ENCODE measurements around the gene TMEM214. TPM values are rescaled to one million over a fixed set of nuclear protein-coding genes. Genes with fewer than 3 reads are reported as not detected.

Gene TMEM214
- total RNA-seq, 2 donors from 2014 or later: 68.2 to 84.4 TPM

- Histone ChIP-seq H3K9me3 (no peaks in the 10 kb centered on the region), H3K4me3 (peak overlapping the region; percentile 89), H3K27ac (peak overlapping the region; percentile 80 to 87), H3K27me3 (replicated peaks; ENCODE audit: insufficient read depth) (no peaks in the 10 kb centered on the region), H3K36me3 (peaks cover 26% of the 10 kb centered on the region), H3K4me1 (ENCODE audit: control insufficient read depth in 1 of 2, low read depth in 2 of 2) (peaks cover 5 to 15% of the 10 kb centered on the region in 2 donors)
- no peak for TF ChIP-seq CTCF (IDR thresholded peaks at IDR 0.05)
- ATAC-seq (ENCODE audit: insufficient number of reproducible peaks, low FRiP score, low read depth) (no peak), DNase-seq (ENCODE audit: low spot score) (no peak)
Measured at GRCh38 chr2:27051902-27052645, 19.3 kb downstream of the TMEM214 start.

- TF ChIP-seq CTCF (IDR thresholded peaks at IDR 0.05): no peak
- peaks cover 5 to 15% of the 10 kb centered on the region in 2 donors for H3K4me1 ChIP-seq (ENCODE audit: control insufficient read depth in 1 of 2, low read depth in 2 of 2)
- ATAC-seq (ENCODE audit: insufficient number of reproducible peaks, low FRiP score, low read depth) (no peak), DNase-seq (ENCODE audit: low spot score) (no peak)
- H3K36me3 ChIP-seq: peaks cover 29% of the 10 kb centered on the region
- no peaks in the 10 kb centered on the region for H3K27me3 ChIP-seq (replicated peaks; ENCODE audit: insufficient read depth)
- H3K27ac ChIP-seq: no peak overlapping the region
- H3K9me3 ChIP-seq: no peaks in the 10 kb centered on the region
- no peak overlapping the region for H3K4me3 ChIP-seq
Measured at GRCh38 chr2:27053321-27053720, 20.6 kb downstream of the TMEM214 start.

DNA sequence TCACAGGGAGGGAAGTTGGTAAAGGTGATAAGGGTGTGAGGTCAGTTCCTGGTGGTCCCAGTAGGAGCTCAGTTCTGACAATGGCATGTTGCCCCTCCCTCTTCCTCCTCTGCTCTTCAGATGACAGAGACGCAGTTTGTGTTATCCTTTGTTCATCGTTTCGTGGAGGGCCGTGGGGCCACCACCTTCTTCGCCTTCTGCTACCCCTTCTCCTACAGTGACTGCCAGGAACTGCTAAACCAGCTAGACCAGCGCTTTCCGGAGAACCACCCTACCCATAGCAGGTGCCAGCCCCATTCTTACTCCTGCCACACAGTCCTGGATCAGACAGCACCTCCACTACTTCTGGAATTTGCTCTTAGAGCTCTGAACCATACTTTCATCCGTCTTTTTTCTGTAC is 21.0 kb downstream of the TMEM214 start:
- ATAC-seq (ENCODE audit: insufficient number of reproducible peaks, low FRiP score, low read depth): no peak
- DNase-seq (ENCODE audit: low spot score): no peak
- H3K4me1 ChIP-seq (ENCODE audit: control insufficient read depth in 1 of 2, low read depth in 2 of 2): peaks cover 5 to 15% of the 10 kb centered on the region in 2 donors
- no peak overlapping the region for H3K4me3 ChIP-seq
- no peaks in the 10 kb centered on the region for H3K27me3 ChIP-seq (replicated peaks; ENCODE audit: insufficient read depth)
- no peak for TF ChIP-seq CTCF (IDR thresholded peaks at IDR 0.05)
- H3K27ac ChIP-seq: no peak overlapping the region
- no peaks in the 10 kb centered on the region for H3K9me3 ChIP-seq
- peaks cover 29% of the 10 kb centered on the region for H3K36me3 ChIP-seq

- Histone ChIP-seq H3K36me3 (peaks cover 30% of the 10 kb centered on the region), H3K4me3 (no peak overlapping the region), H3K4me1 (ENCODE audit: control insufficient read depth in 1 of 2, low read depth in 2 of 2) (peaks cover 0 to 9% of the 10 kb centered on the region in 2 donors), H3K27me3 (replicated peaks; ENCODE audit: insufficient read depth) (no peaks in the 10 kb centered on the region), H3K27ac (no peak overlapping the region), H3K9me3 (no peaks in the 10 kb centered on the region)
- no peak for TF ChIP-seq CTCF (IDR thresholded peaks at IDR 0.05)
- DNase-seq (ENCODE audit: low spot score): no peak
- ATAC-seq (ENCODE audit: insufficient number of reproducible peaks, low FRiP score, low read depth): no peak
Measured at GRCh38 chr2:27054721-27055120, 22.0 kb downstream of the TMEM214 start.

DNA sequence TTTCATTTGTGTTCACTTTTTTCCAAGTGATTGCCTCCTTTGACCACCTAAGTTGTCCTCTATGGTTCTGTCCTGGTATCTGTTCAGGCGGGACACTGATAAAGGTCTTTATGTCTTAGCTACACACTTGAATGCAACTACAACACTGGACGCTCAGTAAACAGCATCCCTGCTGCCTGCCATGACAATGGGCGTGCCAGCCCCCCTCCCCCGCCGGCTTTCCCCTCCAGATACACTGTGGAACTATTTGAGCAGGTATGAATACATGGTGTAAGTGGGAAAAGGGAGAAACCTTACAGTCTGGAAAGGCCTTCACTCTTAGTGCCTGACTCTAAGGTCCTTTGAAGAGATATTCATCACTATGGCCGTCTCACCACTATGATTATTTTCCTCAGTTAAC is 24.4 kb downstream of the TMEM214 start:
- Histone ChIP-seq H3K36me3 (peaks cover 34% of the 10 kb centered on the region), H3K27me3 (replicated peaks; ENCODE audit: insufficient read depth) (no peaks in the 10 kb centered on the region), H3K4me1 (ENCODE audit: control insufficient read depth in 1 of 2, low read depth in 2 of 2) (peaks cover 0 to 4% of the 10 kb centered on the region in 2 donors), H3K9me3 (no peaks in the 10 kb centered on the region), H3K4me3 (no peak overlapping the region), H3K27ac (no peak overlapping the region)
- ATAC-seq (ENCODE audit: insufficient number of reproducible peaks, low FRiP score, low read depth): no peak
- DNase-seq (ENCODE audit: low spot score): no peak
- no peak for TF ChIP-seq CTCF (IDR thresholded peaks at IDR 0.05)

All from thoracic aorta (tissue), 2 donors.